Lower leg skin (tissue), 4 donors: Measurements from ENCODE around the gene SGO1. TPM values are rescaled to one million over a fixed set of nuclear protein-coding genes. Genes with fewer than 3 reads are reported as not detected.

Experiments
- DNase-seq, 2 donors: peaks; one replicate each; pipeline ENCODE4 v3.0.0-alpha.2; 2019; ENCODE audit warnings: low spot score in 2 of 2
- H3K4me3 ChIP-seq: fragments of 200-600 bp; sonication (generic); 2 replicates; pipeline ENCODE4 v1.5.1; 2017; ENCODE audit warnings: mild to moderate bottlenecking, low read depth; ENCODE audit not compliant: poor library complexity, severe bottlenecking
- CTCF ChIP-seq, 3 donors: fragments of 450-650 bp; IDR thresholded peaks; one replicate each; pipeline ENCODE4 v1.5.1; 2016; ENCODE audit warnings: antibody characterized with exemption in 3 of 3, mild to moderate bottlenecking in 3 of 3, moderate library complexity in 2 of 3
- POLR2A ChIP-seq, 2 donors: fragments of 450-650 bp; IDR thresholded peaks; one replicate each; pipeline ENCODE4 v1.6.1; 2016 to 2017; ENCODE audit warnings: antibody characterized with exemption in 2 of 2, mild to moderate bottlenecking in 1 of 2, moderate library complexity in 1 of 2
- WGBS, 2 donors: methylation state at CpG; one replicate each; pipeline ENCODE4 v1.1.5; 2018; 5-methylcytosine and 5-hydroxymethylcytosine counted together
- intact Hi-C: fragments of 100-400 bp; cut with DNase I; formaldehyde crosslinking; loops from one replicate; pipeline ENCODE4 v1.15.0; 2023; ENCODE audit warnings: low total_unique reads
- total RNA-seq, 4 donors: library from RNA; depleted of rRNA; stranded (reverse); fragments of >200 nt; gene quantifications; one replicate each; pipeline ENCODE4 v1.1.0, GENCODE V29; 2016

Gene SGO1
- 1 to 10 TPM; 1.1 to 2.2 (median 1.9) TPM for total RNA-seq

GRCh38 chr3:20185679-20186599 is at the start of gene SGO1:
Gene SGO1 (minus strand): TSS chr3:20186206. CDS start chr3:20184027, 2,179 bp downstream.
- peak within 1 kb of the TSS; percentile 31 for H3K4me3 ChIP-seq
- peak in 1 of 2 donors; percentile 14 for TF ChIP-seq POLR2A (IDR thresholded peaks at IDR 0.05)
- TF ChIP-seq CTCF (IDR thresholded peaks at IDR 0.05) = no peak
- intact Hi-C loops = loop anchor here (5.0 kb wide), 1 partner anchor 144 kb away; the partner anchor contains the start of gene KAT2B
- 0% methylated on average over 48 to 63 of the region's 65 CpGs for WGBS, 2 donors
- DNase-seq = peak; percentile 99 to 100

- intact Hi-C loops = no loop called here
- DNase-seq = no peak
- H3K4me3 ChIP-seq = no peak overlapping the region
- 95 to 96% methylated on average over 7 of the region's 7 CpGs for WGBS, 2 donors
- TF ChIP-seq CTCF (IDR thresholded peaks at IDR 0.05) (no peak), POLR2A (IDR thresholded peaks at IDR 0.05) (no peak)
These were observed 49.8 kb upstream of the SGO1 start for GRCh38 chr3:20235796-20236195.

GRCh38 chr3:20232906-20233780 is 47.1 kb upstream of the SGO1 start:
- DNase-seq = no peak
- WGBS, 2 donors = 78 to 88% methylated on average over 2 of the region's 2 CpGs
- no peak overlapping the region for H3K4me3 ChIP-seq
- TF ChIP-seq CTCF (IDR thresholded peaks at IDR 0.05) (no peak), POLR2A (IDR thresholded peaks at IDR 0.05) (no peak)
- intact Hi-C loops = no loop called here

GRCh38 chr3:20230954-20231353 is 44.9 kb upstream of the SGO1 start:
- intact Hi-C loops = no loop called here
- WGBS, 2 donors = 92 to 98% methylated on average over 1 of the region's 1 CpG

GRCh38 chr3:20225769-20226168 is 39.8 kb upstream of the SGO1 start:
- TF ChIP-seq POLR2A (IDR thresholded peaks at IDR 0.05) = no peak
- TF ChIP-seq CTCF (IDR thresholded peaks at IDR 0.05) = no peak
- DNase-seq = no peak
- intact Hi-C loops = no loop called here
- 13 to 24% methylated on average over 2 of the region's 2 CpGs for WGBS, 2 donors
- H3K4me3 ChIP-seq = no peak overlapping the region

More at GRCh38 chr3:20230954-20231353, 44.9 kb upstream of the SGO1 start:
- no peak for DNase-seq
- TF ChIP-seq POLR2A (IDR thresholded peaks at IDR 0.05) = no peak
- TF ChIP-seq CTCF (IDR thresholded peaks at IDR 0.05) = no peak
- H3K4me3 ChIP-seq = no peak overlapping the region
